ENCODE results near the gene YWHAG. TPM values are rescaled to one million over a fixed set of nuclear protein-coding genes. Genes with fewer than 3 reads are reported as not detected.

YWHAG gene
- polyA plus RNA-seq, 1 donor (not counting 4 experiments of a cell fraction or from before 2014, with no cell fraction given): 130 TPM

- dilution Hi-C loops (cut with MboI; ENCODE audit: extremely low pct_ligation_motif_present, low sequenced_read_pairs): loop anchor here (10.0 kb wide), 1 partner anchor 76 kb away; the partner anchor contains the start of gene SRRM3
- Histone ChIP-seq H3K4me2 (ENCODE audit: control insufficient read depth, extremely low read depth, insufficient read depth, low read depth, low read length) (no peak overlapping the region), H2AFZ (ENCODE audit: control insufficient read depth, low read length) (no peak overlapping the region), H3K9ac (ENCODE audit: control insufficient read depth, extremely low read depth, insufficient read depth, low read length) (no peak overlapping the region), H3K9me3 (ENCODE audit: control insufficient read depth, low read depth, low read length) (no peaks in the 10 kb centered on the region), H3K4me1 (ENCODE audit: control insufficient read depth, extremely low read depth, insufficient read depth, low read length) (peaks cover 2% of the 10 kb centered on the region), H4K20me1 (ENCODE audit: control insufficient read depth, extremely low read depth, insufficient read depth, low read length) (peaks cover 2% of the 10 kb centered on the region), H3K27ac (ENCODE audit: control insufficient read depth, insufficient read depth, low read length) (no peak overlapping the region), H3K79me2 (ENCODE audit: control insufficient read depth, insufficient read depth, low read length) (no peaks in the 10 kb centered on the region), H3K4me3 (ENCODE audit: control insufficient read depth in 2 of 3, extremely low read depth in 1 of 3, insufficient read depth in 2 of 3, low read depth in 1 of 3, low read length in 3 of 3) (no peak overlapping the region), H3K9me1 (ENCODE audit: control insufficient read depth, extremely low read depth, insufficient read depth, low read length) (no peaks in the 10 kb centered on the region), H3K36me3 (ENCODE audit: control insufficient read depth in 2 of 2, extremely low read depth in 1 of 2, insufficient read depth in 2 of 2, low read length in 2 of 2) (no peaks in the 10 kb centered on the region), H3K27me3 (ENCODE audit: control insufficient read depth, extremely low read depth, insufficient read depth, low read length) (peaks cover 38% of the 10 kb centered on the region)
- FAIRE-seq (no peak), DNase-seq (ENCODE audit: low read depth, low spot score) (no peak)
- TF ChIP-seq CTCF (optimal IDR thresholded peaks at IDR 0.05 in 1 of 3, IDR thresholded peaks at IDR 0.05 in 1 of 3, conservative IDR thresholded peaks at IDR 0.05 in 1 of 3; ENCODE audit: extremely low read depth in 1 of 3, insufficient read depth in 2 of 3, low read length in 3 of 3) (no peak), EZH2 (IDR thresholded peaks at IDR 0.05; ENCODE audit: low read length) (no peak)
Measured at GRCh38 chr7:76280408-76280807, 78.4 kb downstream of the YWHAG start.

- FAIRE-seq (no peak), DNase-seq (ENCODE audit: low read depth, low spot score) (no peak)
- Histone ChIP-seq H2AFZ (ENCODE audit: control insufficient read depth, low read length) (no peak overlapping the region), H3K9ac (ENCODE audit: control insufficient read depth, extremely low read depth, insufficient read depth, low read length) (no peak overlapping the region), H3K79me2 (ENCODE audit: control insufficient read depth, insufficient read depth, low read length) (no peaks in the 10 kb centered on the region), H3K9me1 (ENCODE audit: control insufficient read depth, extremely low read depth, insufficient read depth, low read length) (no peaks in the 10 kb centered on the region), H3K27ac (ENCODE audit: control insufficient read depth, insufficient read depth, low read length) (no peak overlapping the region), H3K4me3 (ENCODE audit: control insufficient read depth in 2 of 3, extremely low read depth in 1 of 3, insufficient read depth in 2 of 3, low read depth in 1 of 3, low read length in 3 of 3) (no peak overlapping the region), H3K4me2 (ENCODE audit: control insufficient read depth, extremely low read depth, insufficient read depth, low read depth, low read length) (no peak overlapping the region), H3K36me3 (ENCODE audit: control insufficient read depth in 2 of 2, extremely low read depth in 1 of 2, insufficient read depth in 2 of 2, low read length in 2 of 2) (no peaks in the 10 kb centered on the region), H3K9me3 (ENCODE audit: control insufficient read depth, low read depth, low read length) (no peaks in the 10 kb centered on the region), H3K4me1 (ENCODE audit: control insufficient read depth, extremely low read depth, insufficient read depth, low read length) (peaks cover 2% of the 10 kb centered on the region), H4K20me1 (ENCODE audit: control insufficient read depth, extremely low read depth, insufficient read depth, low read length) (no peaks in the 10 kb centered on the region), H3K27me3 (ENCODE audit: control insufficient read depth, extremely low read depth, insufficient read depth, low read length) (peaks cover 35% of the 10 kb centered on the region)
- TF ChIP-seq CTCF (optimal IDR thresholded peaks at IDR 0.05 in 1 of 3, IDR thresholded peaks at IDR 0.05 in 1 of 3, conservative IDR thresholded peaks at IDR 0.05 in 1 of 3; ENCODE audit: extremely low read depth in 1 of 3, insufficient read depth in 2 of 3, low read length in 3 of 3) (no peak), EZH2 (IDR thresholded peaks at IDR 0.05; ENCODE audit: low read length) (no peak)
- dilution Hi-C loops (cut with MboI; ENCODE audit: extremely low pct_ligation_motif_present, low sequenced_read_pairs): no loop called here
Measured at GRCh38 chr7:76278540-76278939, 80.3 kb downstream of the YWHAG start.

Other genes starting within 250 kb of the YWHAG start
- gene SRRM3, start 157.1 kb downstream of the YWHAG start, polyA plus RNA-seq: 0.30 to 0.52 TPM (median 0.46 TPM) in 3 replicates
- 460 to 1,644 TPM (median 478 TPM) in 3 replicates for gene HSPB1, start 56.3 kb downstream of the YWHAG start, polyA plus RNA-seq
- gene SSC4D, start 50.7 kb upstream of the YWHAG start, polyA plus RNA-seq: 0.98 to 1.6 TPM (median 1.1 TPM) in 3 replicates
- gene ZP3, start 66.0 kb upstream of the YWHAG start, polyA plus RNA-seq: 6.9 to 13.6 TPM (median 7.7 TPM) in 3 replicates
- 15.1 to 25.6 TPM (median 22.4 TPM) in 3 replicates for gene DTX2, start 102.7 kb upstream of the YWHAG start, polyA plus RNA-seq
- 2.6 to 11.9 TPM (median 7.5 TPM) in 3 replicates for gene UPK3B, start 151.6 kb upstream of the YWHAG start, polyA plus RNA-seq
- not detected in 3 replicates for gene SPDYE16, start 184.3 kb upstream of the YWHAG start, polyA plus RNA-seq

Measured in keratinocyte (primary cell).